MM.1S (cell line): Measurements from ENCODE around the gene RBMS2.

Experiments
- DNase-seq: peaks from one replicate; pipeline ENCODE4 v3.0.0-alpha.2; 2015
- H2AFZ ChIP-seq: fragments of 300-600 bp; sonication (generic); 2 replicates; pipeline ENCODE4 v1.6.0; 2016; ENCODE audit warnings: antibody characterized with exemption, low read length
- H3F3A ChIP-seq: fragments of 300-600 bp; sonication (generic); 2 replicates; pipeline ENCODE4 v1.6.1; 2016; ENCODE audit warnings: mild to moderate bottlenecking, antibody characterized with exemption, low read length, moderate library complexity, mixed read lengths; ENCODE audit not compliant: insufficient read depth
- H3K27ac ChIP-seq: fragments of 300-600 bp; sonication (generic); 2 replicates; pipeline ENCODE4 v1.5.1; 2016; ENCODE audit warnings: mild to moderate bottlenecking, low read length
- H3K27me3 ChIP-seq: fragments of 300-600 bp; sonication (generic); replicated peaks from 2 replicates; pipeline ENCODE4 v1.6.0; 2016; ENCODE audit warnings: low read length; ENCODE audit not compliant: insufficient read depth
- H3K36me3 ChIP-seq: fragments of 300-600 bp; sonication (generic); replicated peaks from 2 replicates; pipeline ENCODE4 v1.6.1; 2016; ENCODE audit warnings: mild to moderate bottlenecking, low read length, mixed read lengths; ENCODE audit not compliant: insufficient read depth
- H3K4me1 ChIP-seq: fragments of 300-600 bp; sonication (generic); 2 replicates; pipeline ENCODE4 v1.6.1; 2016; ENCODE audit warnings: low read length, mixed read lengths
- H3K4me2 ChIP-seq: fragments of 300-600 bp; sonication (generic); 2 replicates; pipeline ENCODE4 v1.6.0; 2016; ENCODE audit warnings: low read depth, low read length
- H3K4me3 ChIP-seq: fragments of 300-600 bp; sonication (generic); 2 replicates; pipeline ENCODE4 v1.5.1; 2016; ENCODE audit warnings: low read length, mixed read lengths
- H3K79me2 ChIP-seq: fragments of 300-600 bp; sonication (generic); 2 replicates; pipeline ENCODE4 v1.6.1; 2016; ENCODE audit warnings: mixed run types, low read length, mixed read lengths
- H3K9ac ChIP-seq: fragments of 300-600 bp; sonication (generic); 2 replicates; pipeline ENCODE4 v1.6.1; 2016; ENCODE audit warnings: low read length, mixed read lengths
- H3K9me2 ChIP-seq: fragments of 300-600 bp; sonication (generic); replicated peaks from 2 replicates; pipeline ENCODE4 v1.6.1; 2016; ENCODE audit warnings: mild to moderate bottlenecking, low read length, mixed read lengths; ENCODE audit not compliant: insufficient read depth
- H3K9me3 ChIP-seq: fragments of 300-600 bp; sonication (generic); replicated peaks from 2 replicates; pipeline ENCODE4 v1.6.1; 2016; ENCODE audit warnings: mild to moderate bottlenecking, low read length, mixed read lengths; ENCODE audit not compliant: insufficient read depth
- H4K20me1 ChIP-seq: fragments of 300-600 bp; sonication (generic); 2 replicates; pipeline ENCODE4 v1.6.1; 2016; ENCODE audit warnings: mild to moderate bottlenecking, low read length, moderate library complexity, mixed read lengths; ENCODE audit not compliant: insufficient read depth
- EZH2 ChIP-seq: fragments of 300-600 bp; sonication (generic); optimal IDR thresholded peaks from 2 replicates; pipeline ENCODE3; 2017; ENCODE audit warnings: low read depth, mild to moderate bottlenecking, antibody characterized with exemption, low read length, mixed read lengths
- EZH2phosphoT487 ChIP-seq: fragments of 300-600 bp; sonication (generic); IDR thresholded peaks from 2 replicates; pipeline ENCODE4 v1.6.1; 2018; ENCODE audit warnings: antibody characterized with exemption, low read length
- TF ChIP-seq, protein P1 (sequence below): fragments of 300-600 bp; sonication (generic); IDR thresholded peaks from 2 replicates; pipeline ENCODE4 v1.5.1; 2016; ENCODE audit warnings: antibody characterized with exemption, low read length, mixed read lengths

Gene RBMS2

DNA sequence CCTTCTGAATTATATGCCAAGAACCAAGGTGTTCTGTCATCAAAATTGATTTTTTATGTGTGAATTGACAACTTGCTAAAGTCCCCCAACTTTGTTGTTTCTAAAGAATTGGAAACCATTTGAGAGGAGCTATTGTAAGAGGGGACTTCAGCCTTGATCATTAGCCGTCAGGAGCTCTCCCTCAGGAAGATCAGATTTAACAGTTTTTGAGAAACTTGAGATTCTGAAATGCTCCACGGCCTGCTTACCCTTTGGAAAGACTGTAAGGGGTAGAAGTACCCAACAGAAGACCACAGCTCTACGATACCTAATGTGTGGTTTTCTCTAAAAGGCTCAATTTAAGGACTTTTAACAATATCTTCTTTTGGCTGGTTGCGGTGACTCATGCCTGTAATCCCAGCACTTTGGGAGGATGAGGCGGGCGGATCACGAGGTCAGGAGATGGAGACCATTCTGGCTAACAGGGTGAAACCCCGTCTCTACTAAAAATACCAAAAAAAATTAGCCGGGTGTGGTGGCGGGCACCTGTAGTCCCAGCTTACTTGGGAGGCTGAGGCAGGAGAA lies 57.4 kb downstream of the RBMS2 start:
- no peaks in the 10 kb centered on the region for H4K20me1 ChIP-seq
- TF ChIP-seq EZH2phosphoT487 (no peak), EZH2 (no peak)
- TF ChIP-seq, protein P1, sequence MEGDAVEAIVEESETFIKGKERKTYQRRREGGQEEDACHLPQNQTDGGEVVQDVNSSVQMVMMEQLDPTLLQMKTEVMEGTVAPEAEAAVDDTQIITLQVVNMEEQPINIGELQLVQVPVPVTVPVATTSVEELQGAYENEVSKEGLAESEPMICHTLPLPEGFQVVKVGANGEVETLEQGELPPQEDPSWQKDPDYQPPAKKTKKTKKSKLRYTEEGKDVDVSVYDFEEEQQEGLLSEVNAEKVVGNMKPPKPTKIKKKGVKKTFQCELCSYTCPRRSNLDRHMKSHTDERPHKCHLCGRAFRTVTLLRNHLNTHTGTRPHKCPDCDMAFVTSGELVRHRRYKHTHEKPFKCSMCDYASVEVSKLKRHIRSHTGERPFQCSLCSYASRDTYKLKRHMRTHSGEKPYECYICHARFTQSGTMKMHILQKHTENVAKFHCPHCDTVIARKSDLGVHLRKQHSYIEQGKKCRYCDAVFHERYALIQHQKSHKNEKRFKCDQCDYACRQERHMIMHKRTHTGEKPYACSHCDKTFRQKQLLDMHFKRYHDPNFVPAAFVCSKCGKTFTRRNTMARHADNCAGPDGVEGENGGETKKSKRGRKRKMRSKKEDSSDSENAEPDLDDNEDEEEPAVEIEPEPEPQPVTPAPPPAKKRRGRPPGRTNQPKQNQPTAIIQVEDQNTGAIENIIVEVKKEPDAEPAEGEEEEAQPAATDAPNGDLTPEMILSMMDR, result no peak
- H3K4me1 ChIP-seq, result no peaks in the 10 kb centered on the region
- no peak overlapping the region for H3K27ac ChIP-seq
- H2AFZ ChIP-seq, result no peak overlapping the region
- H3K36me3 ChIP-seq, result no peaks in the 10 kb centered on the region
- H3F3A ChIP-seq, result no peaks in the 10 kb centered on the region
- no peak overlapping the region for H3K4me3 ChIP-seq
- no peak overlapping the region for H3K4me2 ChIP-seq
- no peaks in the 10 kb centered on the region for H3K79me2 ChIP-seq
- H3K27me3 ChIP-seq, result no peaks in the 10 kb centered on the region
- H3K9me2 ChIP-seq, result no peaks in the 10 kb centered on the region
- H3K9ac ChIP-seq, result no peak overlapping the region
- no peaks in the 10 kb centered on the region for H3K9me3 ChIP-seq
- no peak for DNase-seq

DNA sequence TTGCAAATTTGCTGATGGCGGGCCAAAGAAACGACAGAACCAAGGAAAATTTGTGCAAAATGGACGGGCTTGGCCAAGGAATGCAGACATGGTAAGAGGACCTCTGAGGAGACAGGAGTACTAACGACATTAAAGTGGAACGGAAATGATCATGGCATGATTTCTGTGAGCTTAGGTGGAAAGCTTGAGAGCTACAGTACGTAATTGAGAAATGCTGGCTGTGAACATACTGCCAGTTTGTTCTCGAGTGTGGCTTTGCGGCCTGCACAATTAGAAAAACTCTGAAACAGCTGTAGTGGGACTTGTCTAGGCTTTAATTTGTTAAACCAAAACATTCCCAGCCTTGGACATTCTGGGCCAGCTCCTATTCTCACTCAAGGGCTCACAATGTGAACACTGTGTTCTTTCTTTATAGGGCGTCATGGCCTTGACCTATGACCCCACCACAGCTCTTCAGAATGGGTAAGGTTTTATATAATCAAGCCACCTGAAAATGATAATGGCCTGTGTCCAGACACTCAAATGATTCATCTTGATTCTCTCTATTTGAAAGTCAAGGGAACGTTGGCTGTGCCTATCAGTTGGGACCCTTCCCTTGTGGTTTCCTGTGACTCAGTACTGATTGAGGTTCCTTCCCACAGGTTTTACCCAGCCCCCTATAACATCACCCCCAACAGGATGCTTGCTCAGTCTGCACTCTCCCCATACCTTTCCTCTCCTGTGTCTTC lies 60.0 kb downstream of the RBMS2 start:
- H3K27me3 ChIP-seq, result no peaks in the 10 kb centered on the region
- H3F3A ChIP-seq, result no peaks in the 10 kb centered on the region
- no peak overlapping the region for H3K9ac ChIP-seq
- H4K20me1 ChIP-seq, result no peaks in the 10 kb centered on the region
- TF ChIP-seq EZH2 (no peak), EZH2phosphoT487 (no peak)
- TF ChIP-seq, protein P1, result no peak
- H3K9me2 ChIP-seq, result no peaks in the 10 kb centered on the region
- no peaks in the 10 kb centered on the region for H3K9me3 ChIP-seq
- no peaks in the 10 kb centered on the region for H3K36me3 ChIP-seq
- no peak overlapping the region for H2AFZ ChIP-seq
- no peak overlapping the region for H3K4me3 ChIP-seq
- H3K4me1 ChIP-seq, result no peaks in the 10 kb centered on the region
- no peak overlapping the region for H3K27ac ChIP-seq
- no peaks in the 10 kb centered on the region for H3K79me2 ChIP-seq
- H3K4me2 ChIP-seq, result no peak overlapping the region
- DNase-seq, result no peak

DNA sequence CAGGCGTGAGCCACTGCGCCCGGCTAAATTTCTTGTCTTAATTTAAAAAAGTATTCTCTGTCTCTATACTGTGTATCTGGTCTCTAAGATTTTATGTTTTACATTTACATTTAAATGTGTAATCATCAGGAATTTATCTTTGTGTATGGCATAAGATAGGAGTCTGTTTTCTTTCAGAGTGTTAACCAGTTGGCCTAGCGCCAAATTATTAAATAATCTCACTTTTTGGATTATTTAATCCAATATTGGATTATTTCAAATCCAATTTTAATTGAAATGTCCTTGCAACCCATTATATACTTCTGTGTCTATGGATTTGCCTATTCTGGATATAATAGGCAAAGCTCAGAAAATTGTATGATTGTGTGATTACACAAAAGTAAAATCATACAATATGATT lies 63.5 kb downstream of the RBMS2 start:
- H3K27me3 ChIP-seq, result no peaks in the 10 kb centered on the region
- H3K27ac ChIP-seq, result no peak overlapping the region
- no peak overlapping the region for H2AFZ ChIP-seq
- H4K20me1 ChIP-seq, result no peaks in the 10 kb centered on the region
- H3K36me3 ChIP-seq, result no peaks in the 10 kb centered on the region
- TF ChIP-seq, protein P1, result no peak
- TF ChIP-seq EZH2, result no peak
- TF ChIP-seq EZH2phosphoT487, result no peak
- H3K79me2 ChIP-seq, result no peaks in the 10 kb centered on the region
- H3F3A ChIP-seq, result no peaks in the 10 kb centered on the region
- H3K4me3 ChIP-seq, result no peak overlapping the region
- no peak for DNase-seq
- no peak overlapping the region for H3K9ac ChIP-seq
- peaks cover 3% of the 10 kb centered on the region; the same call in 1 of the 2 replicates for H3K4me1 ChIP-seq
- no peaks in the 10 kb centered on the region for H3K9me3 ChIP-seq
- H3K9me2 ChIP-seq, result no peaks in the 10 kb centered on the region
- H3K4me2 ChIP-seq, result no peak overlapping the region
